GM21529 (cell line): Measurements from ENCODE around the gene DNAH5.

Experiments used
- ATAC-seq: cut with Tn5 transposase; IDR thresholded peaks from one replicate; pipeline ENCODE4 v1.9.1; 2021; ENCODE audit not compliant: unreplicated experiment

The DNAH5 gene

GRCh38 chr5:13945271-13945670, 783 bp upstream of the DNAH5 start:
- no peak for ATAC-seq

DNA sequence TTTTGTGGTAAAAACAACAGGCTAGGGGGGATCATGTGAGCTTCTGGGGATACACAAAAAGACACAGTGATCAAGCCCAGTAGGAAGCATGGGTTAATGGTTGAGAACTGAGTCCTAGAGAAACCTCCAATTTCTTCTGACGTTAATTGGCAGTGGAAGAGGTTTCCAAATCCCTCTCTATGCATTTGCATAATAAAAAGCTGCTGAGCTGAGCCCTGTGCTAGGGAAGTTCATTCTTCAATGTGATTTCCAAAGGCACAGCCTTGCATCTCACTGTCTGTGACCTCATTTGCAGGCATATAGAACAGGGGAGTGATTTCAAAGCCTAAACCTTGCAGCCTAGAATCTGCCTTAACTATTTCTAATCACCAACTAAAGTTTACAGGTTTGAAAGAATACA, 812 bp downstream of the DNAH5 start:
- no peak for ATAC-seq

GRCh38 chr5:13941468-13941867, 3.0 kb downstream of the DNAH5 start:
- no peak for ATAC-seq

DNA sequence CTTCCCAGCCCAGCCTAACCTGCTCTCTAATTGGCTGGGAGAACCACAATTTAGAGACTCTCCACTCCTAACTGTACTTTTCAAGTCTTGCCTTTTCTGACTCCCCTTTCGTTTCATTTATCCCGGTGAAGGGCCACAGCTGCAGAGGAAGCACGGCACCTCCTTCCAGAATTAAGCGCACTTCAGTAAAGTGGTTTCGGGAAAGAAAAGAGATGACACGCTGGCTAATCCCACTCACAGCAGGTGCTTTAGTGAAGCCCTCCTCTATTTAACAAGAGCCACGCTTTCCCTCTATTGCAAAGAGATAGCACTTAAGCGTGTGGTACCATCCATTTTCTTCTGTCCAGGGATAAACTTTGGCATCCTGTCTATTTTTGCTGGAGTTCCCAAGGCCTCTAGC, 4.8 kb downstream of the DNAH5 start:
- no peak for ATAC-seq

- no peak for ATAC-seq
These were observed 9.6 kb downstream of the DNAH5 start for GRCh38 chr5:13934921-13935320.

DNA sequence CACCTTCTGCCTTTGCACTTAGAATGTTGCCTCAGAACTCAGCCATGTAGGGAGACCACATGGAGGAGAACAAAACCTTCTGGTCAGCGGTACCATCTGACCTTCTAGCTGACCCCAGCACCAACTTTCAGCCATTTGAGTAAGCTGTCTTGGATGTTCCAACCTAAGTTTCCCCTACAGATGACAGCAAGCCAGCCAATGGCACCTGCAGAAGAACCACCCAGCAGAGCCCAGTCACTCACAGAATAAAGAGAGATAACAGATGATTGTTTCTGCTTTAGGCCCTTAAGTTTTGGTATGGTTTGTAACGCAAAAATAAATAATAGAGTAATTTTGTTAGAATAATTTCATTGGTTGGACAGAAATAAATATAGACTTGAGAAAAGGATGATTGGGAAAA, 10.4 kb downstream of the DNAH5 start:
- no peak for ATAC-seq

DNA sequence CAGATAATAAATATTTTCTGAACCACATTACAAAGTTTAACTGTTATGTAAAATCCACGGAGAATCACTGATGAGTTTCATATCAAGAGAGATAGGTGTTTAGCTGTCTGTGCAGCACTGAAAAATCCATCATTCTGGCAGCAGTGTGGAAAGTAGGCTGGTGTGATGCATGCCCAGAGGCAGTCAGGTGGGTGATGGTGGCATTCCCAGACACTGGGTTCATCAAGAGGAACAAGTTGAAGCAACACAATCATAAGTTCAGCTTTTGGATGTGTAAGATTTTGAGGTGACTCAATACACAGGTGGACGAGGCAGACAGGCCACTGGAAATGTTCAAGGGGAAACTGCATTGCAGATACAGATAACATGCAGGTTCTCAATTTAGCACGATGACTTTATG, 11.9 kb downstream of the DNAH5 start:
- no peak for ATAC-seq

DNA sequence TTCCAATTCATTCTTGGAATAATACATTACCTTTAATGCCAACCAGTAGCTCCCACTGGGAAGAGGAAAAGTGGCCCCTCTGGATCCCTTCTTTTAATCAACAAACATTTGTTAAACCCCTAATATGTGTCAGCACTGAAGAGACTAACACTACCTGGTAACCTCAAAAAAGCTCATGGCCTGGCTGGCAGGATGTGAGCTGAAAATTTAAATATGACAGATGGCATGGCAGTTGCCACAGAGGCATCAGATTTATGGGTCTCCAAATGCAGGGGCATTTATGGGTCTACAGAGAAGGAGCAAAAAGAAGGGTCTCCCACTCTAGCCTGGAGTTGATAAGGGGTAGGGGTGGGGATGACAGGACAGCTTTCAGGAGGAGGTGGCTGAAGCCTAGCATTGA, 12.5 kb downstream of the DNAH5 start:
- ATAC-seq, result no peak

- ATAC-seq, result no peak
These were observed 13.8 kb downstream of the DNAH5 start for GRCh38 chr5:13930541-13931171.

DNA sequence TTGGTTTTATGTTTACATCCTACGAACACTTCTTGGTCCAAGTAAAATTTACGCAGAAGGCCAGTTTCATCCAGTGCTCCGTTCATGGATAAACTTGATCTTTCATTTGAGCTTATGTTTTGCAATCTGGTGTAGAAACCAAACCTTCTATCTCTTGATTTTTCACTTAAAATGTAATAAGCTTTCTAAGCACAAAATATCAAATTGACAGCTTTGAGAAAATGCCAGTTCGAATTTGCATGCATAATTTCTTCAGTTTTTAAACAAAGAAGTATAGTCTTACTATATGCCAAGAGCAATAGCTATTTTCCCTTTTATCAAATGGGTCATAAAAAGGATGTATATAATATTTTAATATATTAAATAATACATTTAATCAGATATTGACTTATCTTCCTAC, 17.8 kb downstream of the DNAH5 start:
- no peak for ATAC-seq

DNA sequence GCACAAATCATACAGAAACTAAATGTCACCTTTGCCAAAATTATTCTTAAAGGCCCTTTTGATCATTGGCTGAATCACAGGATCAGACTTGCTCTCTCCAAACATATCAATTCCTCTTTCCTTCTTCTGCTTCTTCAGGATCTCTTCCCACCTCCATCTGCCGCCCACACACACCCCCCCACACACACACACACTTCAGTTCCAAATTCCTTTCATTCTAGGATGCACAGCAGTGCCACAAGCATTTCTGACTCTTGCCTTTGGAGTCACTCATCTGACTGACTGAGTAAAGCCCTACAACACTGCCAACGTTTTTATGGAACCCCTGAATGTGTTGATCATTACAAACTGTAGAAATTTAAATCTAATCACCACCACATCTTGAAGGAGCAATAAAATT, 22.9 kb downstream of the DNAH5 start:
- ATAC-seq, result no peak

DNA sequence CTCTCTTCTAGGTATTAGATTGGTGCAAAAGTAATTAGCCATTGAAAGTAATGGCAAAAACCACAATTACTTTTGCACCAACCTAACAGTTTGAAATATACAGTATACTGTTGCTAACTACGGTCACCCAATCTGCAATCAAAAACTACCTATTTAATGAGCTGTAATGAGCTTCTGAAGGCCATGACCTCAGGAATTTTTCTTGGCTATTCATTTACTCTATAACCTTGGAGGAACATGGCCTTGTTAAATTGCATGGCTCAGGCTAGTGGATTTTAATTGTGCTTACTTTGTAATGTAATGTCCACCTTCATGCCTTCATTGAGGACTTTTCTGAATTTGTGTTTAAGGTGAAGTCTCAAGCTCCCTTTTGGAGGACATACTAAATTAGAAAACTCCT, 24.7 kb downstream of the DNAH5 start:
- ATAC-seq, result no peak

- ATAC-seq, result no peak
These were observed 25.4 kb downstream of the DNAH5 start for GRCh38 chr5:13919087-13919486.

GRCh38 chr5:13917061-13917460, 27.4 kb downstream of the DNAH5 start:
- no peak for ATAC-seq

DNA sequence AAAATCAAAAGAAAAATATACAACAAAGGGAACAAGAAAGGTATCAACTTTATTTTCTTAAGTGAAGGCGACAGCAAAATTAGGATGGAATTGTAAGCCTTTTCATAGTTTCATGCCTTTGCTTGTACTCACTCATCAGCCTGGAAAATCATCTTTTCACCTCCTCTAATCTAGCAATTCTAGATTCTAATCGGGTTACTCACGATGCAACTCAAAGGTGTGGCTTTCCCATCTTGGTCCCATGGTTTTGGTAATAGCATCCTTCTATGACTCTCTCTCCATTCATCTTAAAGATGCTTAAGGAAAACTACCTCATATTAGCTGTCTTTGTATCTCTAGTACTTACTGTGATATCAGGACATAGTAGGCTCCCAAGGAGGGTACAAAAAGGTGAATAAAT, 30.5 kb downstream of the DNAH5 start:
- ATAC-seq, result no peak

DNA sequence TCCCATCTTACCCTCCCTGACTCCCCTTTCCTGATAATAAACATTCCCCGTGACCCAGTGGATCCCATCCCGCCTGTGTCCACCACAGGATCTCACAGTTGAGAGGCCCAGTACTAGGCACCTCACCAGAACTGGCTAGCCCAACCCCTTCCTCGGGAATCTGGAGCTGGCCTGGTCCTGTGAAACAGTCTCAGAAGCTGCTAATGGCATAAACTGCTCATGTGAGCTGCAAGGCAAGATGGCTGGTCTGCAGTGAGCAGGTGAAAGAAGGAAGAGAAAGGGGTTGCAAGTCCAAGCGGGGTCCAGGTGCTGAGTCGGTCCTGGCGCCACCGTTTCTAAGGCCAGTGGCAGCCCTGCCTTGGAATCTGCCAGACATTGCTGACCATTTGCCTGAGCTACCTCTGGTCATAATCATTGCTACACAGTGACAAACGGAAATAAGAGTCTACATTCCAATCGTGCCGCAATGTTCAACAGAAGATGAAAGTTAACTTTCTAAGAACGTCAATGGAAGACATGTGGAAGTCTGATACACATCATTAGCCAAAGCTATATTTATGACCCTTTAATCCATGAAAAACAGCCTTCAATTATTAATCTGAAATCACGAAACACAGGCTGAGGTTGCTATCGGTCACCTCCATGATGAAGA, 33.7 kb downstream of the DNAH5 start:
- no peak for ATAC-seq

GRCh38 chr5:13910201-13910600, 34.3 kb downstream of the DNAH5 start:
- ATAC-seq, result no peak

GRCh38 chr5:13909271-13909670, 35.2 kb downstream of the DNAH5 start:
- no peak for ATAC-seq

- no peak for ATAC-seq
These were observed 45.9 kb downstream of the DNAH5 start for GRCh38 chr5:13898569-13898968.

DNA sequence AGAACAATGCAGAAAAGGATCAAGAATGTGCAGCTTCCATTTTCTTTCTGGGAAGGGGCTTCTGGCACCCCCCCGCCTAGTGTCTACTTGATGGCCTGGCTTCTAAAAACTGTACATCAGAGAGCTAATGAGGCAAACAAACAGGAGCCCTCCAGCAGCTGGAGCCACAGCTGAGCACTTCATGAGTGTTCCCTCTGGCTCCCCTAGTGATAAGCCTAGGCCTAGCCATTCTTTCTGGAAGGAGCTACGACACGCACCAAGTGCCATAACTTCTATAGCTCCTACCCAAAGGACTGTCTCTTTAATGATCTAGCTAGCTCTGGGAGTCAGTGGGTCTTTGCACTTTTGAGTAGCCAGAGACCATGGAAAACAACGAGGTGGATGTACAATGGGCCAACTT, 66.1 kb downstream of the DNAH5 start:
- ATAC-seq, result no peak

GRCh38 chr5:13866792-13867191, 77.7 kb downstream of the DNAH5 start:
- no peak for ATAC-seq

DNA sequence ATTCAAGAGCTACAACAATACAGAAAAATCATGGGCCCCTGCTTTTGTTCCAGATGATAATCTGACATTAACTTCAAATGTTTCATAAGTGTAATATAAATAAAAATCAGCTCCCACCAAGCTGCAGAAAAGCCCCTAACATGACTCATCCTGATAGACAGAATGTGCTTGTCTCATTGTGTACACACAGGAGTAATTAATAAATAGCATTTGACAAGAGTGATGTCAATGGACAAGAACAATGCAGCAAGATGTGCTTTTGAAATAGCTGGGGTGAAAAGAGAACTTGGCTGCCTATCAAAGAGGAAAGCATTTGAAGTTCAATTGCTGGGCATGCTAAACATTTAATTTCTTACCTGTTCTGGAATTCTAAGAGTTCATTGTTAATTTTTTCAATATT, 79.2 kb downstream of the DNAH5 start:
- no peak for ATAC-seq

- ATAC-seq, result no peak
These were observed 84.3 kb downstream of the DNAH5 start for GRCh38 chr5:13860146-13860545.
